Caki2 (cell line): Measurements from ENCODE around the gene CNTNAP2. TPM values are rescaled to one million over a fixed set of nuclear protein-coding genes. Genes with fewer than 3 reads are reported as not detected.
"Not testable (repeated sequence)": the region's sequence is repeated elsewhere in the genome, so short reads cannot be mapped to it uniquely, and the experiment has no call there.

ENCODE experiments used
- DNase-seq: peaks from one replicate; pipeline ENCODE4 v3.0.0-alpha.2; 2015; ENCODE audit warnings: low read depth
- in situ Hi-C: cut with HindIII; loops from 2 replicates; pipeline ENCODE4 v1.10.0; 2016; ENCODE audit warnings: low sequenced_read_pairs, low pct_unique_long_range_greater_than_20kb, mixed read lengths
- total RNA-seq: library from RNA; depleted of rRNA; stranded (reverse); fragments of >200 nt; shearing (Covaris generic); gene quantifications from 2 replicates; pipeline ENCODE4 v1.2.3, GENCODE V29; 2014; ENCODE audit warnings: low replicate concordance

Gene CNTNAP2
- total RNA-seq, 1 experiment from 2014 or later: not detected

DNA sequence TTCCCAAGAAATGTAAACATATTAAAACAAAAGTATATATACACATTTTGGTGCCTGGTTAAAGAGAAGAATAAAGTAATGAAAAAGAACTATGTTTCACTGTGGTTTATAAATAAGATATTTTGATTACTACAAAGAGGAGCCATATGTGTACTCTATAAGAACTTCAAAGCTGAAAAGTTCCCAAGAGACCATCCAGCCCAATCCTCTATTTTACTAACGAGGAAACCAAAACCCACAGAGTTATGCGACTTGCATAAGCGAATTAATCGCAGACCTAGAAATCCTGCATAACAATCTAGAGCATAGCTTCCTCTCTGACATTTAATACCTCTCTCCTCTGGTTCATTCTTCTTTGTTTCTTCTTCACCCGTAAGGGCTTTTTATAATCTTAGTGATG, 937.1 kb downstream of the CNTNAP2 start:
- in situ Hi-C loops: no loop called here
- DNase-seq: no peak

GRCh38 chr7:147060070-147060469, 943.5 kb downstream of the CNTNAP2 start:
- DNase-seq: no peak
- in situ Hi-C loops: no loop called here

GRCh38 chr7:147062897-147063296, 946.3 kb downstream of the CNTNAP2 start:
- DNase-seq: no peak
- in situ Hi-C loops: no loop called here

DNA sequence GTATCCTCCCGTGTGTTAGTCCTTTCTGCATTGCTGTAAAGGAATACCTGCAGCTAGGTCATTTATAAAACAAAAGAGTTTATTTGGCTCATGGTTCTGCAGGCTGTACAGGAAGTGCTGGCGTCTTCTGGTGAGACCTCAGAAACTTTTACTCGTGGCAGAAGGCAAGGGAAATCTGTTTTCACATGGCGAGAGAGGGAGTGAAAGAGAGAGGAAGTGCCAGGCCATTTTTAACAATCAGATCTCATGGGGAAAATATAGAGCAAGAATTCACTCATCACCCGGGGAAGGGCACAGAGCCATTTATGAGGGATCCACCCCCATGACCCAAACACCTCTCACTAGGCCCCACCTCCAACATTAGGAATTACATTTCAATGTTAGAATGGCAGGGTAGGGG, 952.2 kb downstream of the CNTNAP2 start:
- in situ Hi-C loops: no loop called here
- DNase-seq: no peak

DNA sequence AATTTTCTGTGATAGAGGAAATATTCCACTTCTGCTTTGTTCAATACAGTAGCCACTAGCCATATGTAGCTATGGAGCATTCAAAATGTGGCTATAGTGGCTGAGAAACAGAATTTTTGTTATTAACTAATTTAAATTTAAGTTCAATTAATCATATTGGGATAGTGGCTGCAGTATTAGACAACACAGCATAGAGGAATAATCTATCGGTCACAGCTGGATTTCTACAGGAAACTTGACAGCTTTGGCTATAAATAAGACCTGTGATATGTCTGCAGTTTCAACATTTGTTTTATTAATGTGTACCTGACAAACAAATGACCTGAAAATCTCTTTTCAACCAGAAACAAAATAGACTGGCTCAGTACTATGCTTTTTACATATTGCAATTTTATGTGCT, 953.2 kb downstream of the CNTNAP2 start:
- in situ Hi-C loops: no loop called here
- DNase-seq: no peak

DNA sequence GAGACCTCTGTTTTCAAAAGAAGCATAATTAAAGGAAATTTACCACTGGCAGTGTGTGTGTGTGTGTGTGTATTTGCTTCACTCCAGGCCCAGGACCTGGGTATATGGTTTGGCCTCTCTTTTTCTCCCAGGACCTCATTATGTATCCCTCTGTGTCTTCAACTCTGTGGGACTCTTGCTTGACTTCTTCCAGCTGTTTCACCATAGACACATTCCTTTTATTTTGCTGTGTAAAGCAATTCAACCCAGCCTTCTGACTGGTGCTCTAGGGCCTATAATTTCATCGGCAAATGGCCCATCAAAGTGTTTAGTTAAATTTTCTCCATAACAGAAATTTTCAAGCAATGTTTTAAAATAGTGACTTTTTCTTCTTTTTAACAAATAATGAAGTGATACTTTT, 954.3 kb downstream of the CNTNAP2 start:
- DNase-seq: no peak
- in situ Hi-C loops: no loop called here

- peak; percentile 41 for DNase-seq
Measured at GRCh38 chr7:147071536-147071935, 954.9 kb downstream of the CNTNAP2 start.

GRCh38 chr7:147078312-147078711, 961.7 kb downstream of the CNTNAP2 start:
- DNase-seq: no peak
- in situ Hi-C loops: no loop called here

More at GRCh38 chr7:147071536-147071935, 954.9 kb downstream of the CNTNAP2 start:
- in situ Hi-C loops: no loop called here

- in situ Hi-C loops: no loop called here
- DNase-seq: no peak
Measured at GRCh38 chr7:147079083-147079482, 962.5 kb downstream of the CNTNAP2 start.

DNA sequence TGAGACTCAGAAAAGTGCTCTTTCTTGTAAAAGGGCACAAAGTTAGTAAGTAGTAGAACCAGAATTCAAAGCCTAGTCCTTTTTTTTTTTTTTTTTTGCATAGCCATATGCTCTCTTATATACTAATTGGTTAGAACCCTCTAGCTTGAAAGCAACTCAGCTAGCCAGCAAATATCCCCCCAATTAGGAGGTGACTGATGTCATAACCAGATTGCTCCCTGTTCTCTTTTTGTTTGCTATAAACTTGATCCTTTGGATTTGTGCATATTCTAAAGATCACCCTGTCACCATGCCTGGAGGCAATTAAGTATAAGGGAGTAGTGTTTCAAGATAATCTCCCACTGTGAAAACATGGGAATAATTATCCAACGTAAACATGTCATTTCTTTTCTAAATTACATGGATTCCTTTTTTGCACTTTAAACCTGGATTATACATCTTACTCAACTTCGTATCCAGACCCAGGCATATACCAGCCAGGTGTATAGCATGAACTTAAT, 963.4 kb downstream of the CNTNAP2 start:
- DNase-seq: no peak
- in situ Hi-C loops: no loop called here

GRCh38 chr7:147081117-147081516, 964.5 kb downstream of the CNTNAP2 start:
- DNase-seq: no peak
- in situ Hi-C loops: no loop called here

- in situ Hi-C loops: no loop called here
- no peak for DNase-seq
Measured at GRCh38 chr7:147089051-147089461, 972.5 kb downstream of the CNTNAP2 start.

DNA sequence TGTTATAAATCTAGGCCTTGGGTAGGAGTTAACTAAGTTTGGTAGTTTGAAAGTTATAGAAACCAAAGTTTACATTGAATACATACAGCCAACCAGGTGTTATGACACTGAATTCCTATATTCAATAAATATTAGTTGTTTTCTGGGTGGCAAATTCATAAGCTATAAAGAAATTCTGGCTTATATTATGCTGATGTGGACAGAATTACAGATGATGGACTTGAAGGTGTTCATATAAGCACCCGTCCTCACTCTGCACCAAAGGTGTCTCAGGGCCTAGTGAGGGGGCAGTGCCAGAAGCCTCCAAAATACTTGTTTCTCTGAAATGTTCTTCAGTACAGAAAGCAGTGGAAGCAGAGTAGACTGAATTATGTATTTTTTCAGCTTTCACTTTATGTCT, 973.0 kb downstream of the CNTNAP2 start:
- DNase-seq: no peak
- in situ Hi-C loops: no loop called here

GRCh38 chr7:147096629-147097028, 980.0 kb downstream of the CNTNAP2 start:
- DNase-seq: no peak
- in situ Hi-C loops: no loop called here

- DNase-seq: no peak
- in situ Hi-C loops: no loop called here
Measured at GRCh38 chr7:147103224-147103623, 986.6 kb downstream of the CNTNAP2 start.

DNA sequence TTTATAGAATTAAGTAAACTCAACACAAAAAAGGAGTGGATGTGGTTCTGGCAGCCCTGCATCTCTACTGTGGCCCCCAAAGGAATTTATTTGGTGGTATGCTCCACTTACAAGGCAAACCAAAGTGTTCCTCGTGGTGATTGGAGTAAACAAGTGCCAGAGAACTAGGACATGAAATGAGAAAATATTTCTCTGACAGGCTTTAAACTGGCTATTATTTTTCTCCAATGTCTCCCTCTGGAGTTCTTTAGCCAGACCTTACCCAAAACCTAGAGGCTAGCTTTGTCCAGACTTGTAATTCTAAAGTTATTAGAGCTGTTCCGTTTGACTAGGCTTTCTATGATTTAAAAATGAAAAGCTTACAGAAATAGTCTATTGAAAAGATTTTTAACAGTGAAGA, 990.1 kb downstream of the CNTNAP2 start:
- no peak for DNase-seq
- in situ Hi-C loops: no loop called here

GRCh38 chr7:147114525-147114924, 997.9 kb downstream of the CNTNAP2 start:
- in situ Hi-C loops, DNase-seq: not testable (repeated sequence)

DNA sequence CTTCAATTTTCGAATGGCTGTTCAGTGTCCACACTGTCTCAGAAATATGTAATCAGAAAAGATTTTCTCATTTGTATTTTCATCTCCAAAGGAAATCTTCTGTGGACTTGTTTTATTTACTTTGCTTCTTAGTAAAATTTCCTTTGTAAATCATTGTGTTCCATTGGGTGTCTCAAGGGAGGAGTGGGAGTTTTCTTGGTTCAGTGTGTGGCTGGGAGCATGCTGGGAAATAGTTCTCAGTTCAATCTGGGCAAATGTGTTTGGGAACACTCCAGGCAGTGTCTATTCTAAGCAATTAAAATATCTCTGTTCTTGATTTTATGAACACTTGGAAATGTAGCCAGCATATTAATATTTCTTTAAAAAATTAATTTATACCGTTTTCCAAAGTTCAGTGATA, 1019.8 kb downstream of the CNTNAP2 start:
- no peak for DNase-seq
- in situ Hi-C loops: no loop called here

DNA sequence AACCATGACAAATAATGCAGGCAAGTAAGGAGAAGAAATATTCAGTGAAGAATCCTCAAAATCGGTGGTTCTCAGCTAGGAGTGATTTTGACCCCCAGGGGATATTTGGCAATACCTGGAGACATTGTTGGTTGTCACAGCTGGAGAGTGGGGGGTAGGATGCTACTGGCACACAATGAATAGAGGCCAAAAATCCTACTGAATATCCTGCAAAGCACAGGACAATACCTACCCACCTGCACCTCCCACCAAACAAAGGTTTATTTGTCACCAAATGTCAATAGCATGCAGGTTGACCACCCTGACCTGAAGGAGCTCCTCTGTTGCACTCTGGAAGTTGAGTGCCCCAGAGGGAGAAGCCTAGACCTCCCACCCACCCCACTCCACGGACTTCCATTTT, 1028.6 kb downstream of the CNTNAP2 start:
- in situ Hi-C loops: no loop called here

DNA sequence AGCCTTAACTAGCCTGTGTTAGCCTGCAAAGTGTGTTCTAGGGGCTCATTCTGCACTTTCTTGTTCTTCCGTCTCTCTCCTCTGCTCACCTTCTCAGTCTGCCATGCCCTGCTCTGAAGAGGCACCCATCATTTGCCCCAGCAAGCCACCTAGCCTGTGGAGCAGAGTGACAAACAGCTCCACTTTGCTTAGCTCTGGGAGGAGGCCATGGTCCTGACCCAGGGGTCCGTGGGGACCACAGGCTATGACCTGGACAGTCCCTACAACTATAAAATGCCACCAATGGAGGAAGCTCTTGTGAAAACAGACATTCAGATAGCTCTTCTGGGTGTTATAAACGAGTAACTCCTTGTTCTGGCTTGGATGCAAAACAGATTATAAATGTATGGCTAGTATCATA, 1029.6 kb downstream of the CNTNAP2 start:
- DNase-seq: no peak
- in situ Hi-C loops: no loop called here

More for the DNA sequence above, 1028.6 kb downstream of the CNTNAP2 start:
- no peak for DNase-seq

DNA sequence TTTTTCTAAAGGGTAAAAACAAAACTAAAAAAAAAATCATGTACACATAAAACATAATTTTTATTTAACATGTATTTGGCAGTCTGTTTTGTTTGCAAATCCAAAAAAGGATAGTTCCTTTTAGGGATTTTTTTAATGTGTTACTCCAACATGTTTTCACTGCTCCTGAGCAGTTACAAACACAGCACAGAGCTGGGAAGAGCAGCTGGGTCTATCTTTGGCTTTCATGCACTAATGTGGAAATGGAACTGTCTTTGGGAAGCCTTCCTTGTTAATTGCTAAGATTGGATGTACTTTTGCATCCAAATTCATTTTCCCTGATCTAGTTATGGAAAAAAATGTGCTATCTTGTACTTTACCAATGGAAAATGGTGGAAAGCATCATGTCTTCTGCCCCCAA, 1035.1 kb downstream of the CNTNAP2 start:
- DNase-seq: no peak
- in situ Hi-C loops: no loop called here
